ENCODE results near the gene INPPL1.
"Not testable (repeated sequence)": the region's sequence is repeated elsewhere in the genome, so short reads cannot be mapped to it uniquely, and the experiment has no call there.

Gene INPPL1

GRCh38 chr11:72224564-72225410, at the start of gene INPPL1:
Gene INPPL1 (plus strand): TSS chr11:72224767. CDS start chr11:72224985, 218 bp downstream.
- DNase-seq: no peak

GRCh38 chr11:72177656-72178055, 46.9 kb upstream of the INPPL1 start:
- DNase-seq: no peak

GRCh38 chr11:72179049-72179803, 45.3 kb upstream of the INPPL1 start:
- DNase-seq: no peak

- no peak for DNase-seq
Measured at GRCh38 chr11:72179804-72180396, 44.7 kb upstream of the INPPL1 start.

- not testable (repeated sequence) for DNase-seq
Measured at GRCh38 chr11:72180892-72181552, 43.5 kb upstream of the INPPL1 start.

- DNase-seq: not testable (repeated sequence)
Measured at GRCh38 chr11:72181553-72181958, 43.0 kb upstream of the INPPL1 start.

GRCh38 chr11:72188267-72188666, 36.3 kb upstream of the INPPL1 start:
- DNase-seq: no peak

GRCh38 chr11:72189455-72190250, 34.9 kb upstream of the INPPL1 start:
- no peak for DNase-seq

GRCh38 chr11:72190631-72191071, 33.9 kb upstream of the INPPL1 start:
- no peak for DNase-seq

GRCh38 chr11:72191961-72192381, 32.6 kb upstream of the INPPL1 start, which contains the start of gene FOLR1:
Gene FOLR1 (plus strand): TSS chr11:72192140. CDS start chr11:72192174, 34 bp downstream.
- DNase-seq: no peak

GRCh38 chr11:72195518-72196270, 28.9 kb upstream of the INPPL1 start:
- DNase-seq: no peak

GRCh38 chr11:72201445-72201844, 23.1 kb upstream of the INPPL1 start:
- DNase-seq: not testable (repeated sequence)

- no peak for DNase-seq
Measured at GRCh38 chr11:72202571-72202970, 22.0 kb upstream of the INPPL1 start.

GRCh38 chr11:72203163-72203562, 21.4 kb upstream of the INPPL1 start:
- no peak for DNase-seq

GRCh38 chr11:72204886-72205285, 19.7 kb upstream of the INPPL1 start:
- no peak for DNase-seq

GRCh38 chr11:72206794-72207193, 17.8 kb upstream of the INPPL1 start:
- DNase-seq: not testable (repeated sequence)

- DNase-seq: no peak
Measured at GRCh38 chr11:72208281-72208680, 16.3 kb upstream of the INPPL1 start.

GRCh38 chr11:72209101-72209500, 15.5 kb upstream of the INPPL1 start:
- no peak for DNase-seq

- DNase-seq: no peak
Measured at GRCh38 chr11:72216638-72217037, 7.9 kb upstream of the INPPL1 start, which contains the start of gene FOLR2. Gene FOLR2 (plus strand): TSS chr11:72216794. CDS start chr11:72218585, 1,791 bp downstream.

GRCh38 chr11:72217841-72218240, 6.7 kb upstream of the INPPL1 start:
- no peak for DNase-seq

- DNase-seq: no peak
Measured at GRCh38 chr11:72218251-72218745, 6.3 kb upstream of the INPPL1 start.

All from amniotic stem cell (primary cell).